Stimulated activated CD4-positive, alpha-beta T cell treated with anti-CD3 and anti-CD28 coated beads, Interleukin-4, amount 100 ng/mL, for 1 hour (primary cell): ENCODE measurements around the gene AZIN2.
"Not testable (repeated sequence)": the region's sequence is repeated elsewhere in the genome, so short reads cannot be mapped to it uniquely, and the experiment has no call there.

Source experiments
- DNase-seq: peaks from one replicate; pipeline ENCODE4 v3.0.0-alpha.2; 2020

Gene AZIN2

GRCh38 chr1:33060579-33061083, 20.3 kb upstream of the AZIN2 start:
- DNase-seq = no peak

GRCh38 chr1:33061834-33062233, 19.1 kb upstream of the AZIN2 start:
- no peak for DNase-seq

GRCh38 chr1:33064284-33064683, 16.7 kb upstream of the AZIN2 start:
- DNase-seq = not testable (repeated sequence)

GRCh38 chr1:33065301-33065700, 15.7 kb upstream of the AZIN2 start:
- DNase-seq = no peak

GRCh38 chr1:33066477-33066876, 14.5 kb upstream of the AZIN2 start:
- DNase-seq = not testable (repeated sequence)

GRCh38 chr1:33068108-33068507, 12.8 kb upstream of the AZIN2 start:
- DNase-seq = not testable (repeated sequence)

GRCh38 chr1:33070628-33071027, 10.3 kb upstream of the AZIN2 start:
- DNase-seq = no peak

GRCh38 chr1:33072707-33073106, 8.2 kb upstream of the AZIN2 start:
- DNase-seq = no peak

GRCh38 chr1:33074193-33074945, 6.6 kb upstream of the AZIN2 start:
- DNase-seq = no peak

- DNase-seq = no peak
Observed at GRCh38 chr1:33078030-33078591, 2.8 kb upstream of the AZIN2 start.

GRCh38 chr1:33080373-33080772, 580 bp upstream of the AZIN2 start:
- DNase-seq = no peak

GRCh38 chr1:33081554-33082305, 777 bp downstream of the AZIN2 start:
- peak; percentile 8 for DNase-seq

GRCh38 chr1:33082575-33083108, 1.7 kb downstream of the AZIN2 start:
- no peak for DNase-seq

- DNase-seq = no peak
Observed at GRCh38 chr1:33085332-33085731, 4.4 kb downstream of the AZIN2 start.

- peak; percentile 35 for DNase-seq
Observed at GRCh38 chr1:33086384-33086850, 5.5 kb downstream of the AZIN2 start.

GRCh38 chr1:33087677-33088076, 6.7 kb downstream of the AZIN2 start:
- DNase-seq = no peak

GRCh38 chr1:33088119-33088906, 7.4 kb downstream of the AZIN2 start:
- no peak for DNase-seq

- DNase-seq = no peak
Observed at GRCh38 chr1:33089457-33089856, 8.5 kb downstream of the AZIN2 start.

GRCh38 chr1:33092438-33092837, 11.5 kb downstream of the AZIN2 start:
- DNase-seq = no peak

GRCh38 chr1:33093004-33093403, 12.1 kb downstream of the AZIN2 start:
- DNase-seq = no peak

- DNase-seq = no peak
Observed at GRCh38 chr1:33094486-33094885, 13.5 kb downstream of the AZIN2 start.

GRCh38 chr1:33094971-33095604, 14.1 kb downstream of the AZIN2 start:
- DNase-seq = no peak
